GM19395 (cell line): ENCODE measurements around the gene TK1.
"Not testable (repeated sequence)": the region's sequence is repeated elsewhere in the genome, so short reads cannot be mapped to it uniquely, and the experiment has no call there.

Experiments
- ATAC-seq: cut with Tn5 transposase; IDR thresholded peaks from one replicate; pipeline ENCODE4 v1.9.1; 2021; ENCODE audit warnings: mild to moderate bottlenecking, moderate library complexity; ENCODE audit not compliant: unreplicated experiment

Gene TK1

GRCh38 chr17:78154903-78155811 is 31.7 kb downstream of the TK1 start:
- ATAC-seq, result peak; percentile 41

DNA sequence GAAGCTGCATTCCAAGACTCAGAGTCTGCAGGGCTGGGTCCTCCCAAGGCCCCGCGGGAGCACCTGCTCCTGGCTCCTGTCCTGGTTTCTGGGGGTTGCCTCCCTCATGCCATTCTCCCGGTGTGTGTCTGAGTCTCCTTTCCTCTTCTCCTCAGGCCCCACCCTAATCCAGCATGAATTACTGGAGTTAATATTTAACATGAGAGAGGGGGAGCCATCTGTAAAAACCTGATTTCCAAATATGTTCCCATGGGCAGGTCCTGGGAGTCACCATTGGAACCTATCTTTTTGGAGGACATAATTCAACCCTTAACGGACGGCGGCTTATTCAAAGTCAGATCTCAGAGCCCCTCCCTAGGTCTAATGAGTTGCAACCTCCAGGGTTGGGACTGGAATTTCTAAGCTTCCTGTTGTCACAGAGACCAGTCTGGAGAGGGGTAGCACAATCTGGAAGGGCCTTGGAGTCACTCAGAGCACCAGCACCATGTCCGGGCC is 35.3 kb downstream of the TK1 start:
- no peak for ATAC-seq

DNA sequence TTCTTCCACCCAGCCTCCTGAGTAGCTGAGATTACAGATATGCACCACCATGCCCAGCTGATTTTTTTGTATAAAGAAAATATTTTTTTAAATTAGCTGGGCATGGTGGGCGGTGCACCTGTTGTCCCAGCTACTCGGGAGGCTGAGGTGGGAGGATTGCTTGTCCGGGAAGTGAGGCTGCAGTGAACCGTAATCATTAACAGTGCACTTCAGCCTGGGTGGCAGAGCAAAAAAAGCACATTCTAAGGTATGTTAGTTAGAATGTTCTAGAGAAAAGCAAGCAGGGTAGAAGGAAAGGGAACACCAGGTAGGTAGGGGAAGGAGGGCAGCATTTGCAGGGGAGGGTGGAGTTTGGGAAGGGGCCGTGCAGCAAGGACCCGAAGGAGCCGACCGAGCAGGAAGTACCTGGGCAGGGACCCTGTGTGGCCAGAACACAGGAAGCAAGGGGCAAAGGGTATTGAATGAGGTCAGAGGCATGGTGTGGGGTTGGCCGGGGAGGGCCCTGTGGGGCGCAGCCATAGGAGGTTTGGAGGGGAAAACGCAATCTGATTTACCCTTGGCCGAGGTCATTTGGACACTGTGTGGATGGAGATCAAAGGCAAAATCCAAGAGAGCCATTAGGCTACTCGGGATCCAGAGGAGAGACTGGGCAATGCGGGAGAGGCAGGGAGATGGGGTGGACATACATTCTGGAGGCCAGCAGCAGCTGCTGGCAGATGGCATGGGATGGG is 38.4 kb downstream of the TK1 start:
- no peak for ATAC-seq

DNA sequence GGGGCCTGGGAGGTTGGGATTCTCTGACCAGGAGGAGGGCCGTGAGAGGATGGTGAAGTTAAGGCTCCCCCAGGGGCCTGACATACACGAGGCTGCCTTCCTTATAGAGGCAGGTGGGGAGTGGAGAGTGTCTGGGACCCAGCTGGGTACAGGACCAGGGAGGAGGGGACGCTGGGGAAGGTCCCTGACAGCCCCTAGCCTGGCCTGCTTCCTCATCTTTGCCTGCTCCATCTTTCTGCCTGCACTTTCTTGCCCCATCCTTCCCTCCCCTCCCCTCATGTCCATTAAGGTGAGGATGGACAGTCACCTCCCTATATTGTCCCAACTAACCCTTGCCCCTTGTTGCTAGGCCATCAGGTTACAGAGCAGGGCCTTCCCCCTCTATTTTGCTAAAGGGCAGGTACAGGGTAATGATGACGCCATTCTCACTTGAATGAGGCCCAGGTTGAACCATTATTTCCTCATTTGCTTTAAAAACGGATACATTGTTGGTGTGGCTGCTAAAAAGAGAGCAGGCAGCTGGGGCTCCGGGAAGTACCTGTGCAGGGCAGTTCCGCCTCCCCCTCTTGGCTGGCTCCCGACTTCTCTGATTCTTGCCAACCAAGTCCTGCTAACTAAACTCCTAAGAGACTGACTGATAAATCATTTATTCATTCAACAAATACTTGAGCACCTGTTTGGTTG is 39.4 kb downstream of the TK1 start:
- ATAC-seq, result no peak

GRCh38 chr17:78146881-78147280 is 40.0 kb downstream of the TK1 start:
- ATAC-seq, result no peak

- no peak for ATAC-seq
Measured at GRCh38 chr17:78146471-78146869, 40.4 kb downstream of the TK1 start.

DNA sequence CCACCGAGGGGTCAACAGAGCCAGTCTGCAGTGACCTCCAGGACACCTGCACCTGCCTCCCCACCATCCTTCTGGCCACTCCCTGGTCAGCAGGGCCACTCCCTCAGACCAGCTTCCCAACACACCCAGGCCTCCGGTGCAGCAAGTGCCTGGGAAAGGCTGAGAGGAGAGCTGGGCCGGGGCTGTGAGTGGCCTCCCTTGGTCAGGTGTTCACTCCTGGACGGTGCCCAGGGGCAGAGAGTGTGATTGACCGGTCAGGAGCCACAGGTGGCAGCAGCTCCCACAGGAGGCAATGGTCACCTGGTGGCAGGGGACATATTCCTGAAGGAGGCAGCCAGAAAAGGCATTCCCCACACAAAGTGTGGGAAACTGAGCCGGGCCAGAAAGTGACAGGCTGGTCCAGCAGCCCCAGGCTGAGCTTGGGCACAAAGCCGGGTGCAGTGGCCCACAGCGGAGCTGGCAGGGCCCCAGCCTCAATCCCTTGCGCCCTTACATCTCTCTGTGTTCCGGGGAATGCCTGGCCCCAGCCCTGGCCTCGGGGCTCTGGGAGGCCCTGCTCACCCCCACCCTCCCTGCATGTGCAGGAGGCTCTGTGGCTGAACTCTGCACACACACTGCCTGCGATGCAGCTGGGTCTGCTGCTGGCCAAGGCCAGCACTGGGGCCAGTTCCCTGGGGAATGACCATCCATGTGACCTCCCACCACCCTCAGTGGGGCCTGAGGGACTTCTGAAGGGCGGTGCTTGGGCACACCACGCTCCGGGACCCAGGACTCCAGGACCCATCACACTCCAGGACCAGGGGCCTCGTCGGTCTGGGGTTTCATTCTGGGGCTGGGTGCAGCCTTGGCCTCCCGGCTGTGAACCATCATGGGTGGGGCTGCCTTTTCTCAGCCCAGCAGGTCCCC is 41.9 kb downstream of the TK1 start:
- ATAC-seq, result no peak

DNA sequence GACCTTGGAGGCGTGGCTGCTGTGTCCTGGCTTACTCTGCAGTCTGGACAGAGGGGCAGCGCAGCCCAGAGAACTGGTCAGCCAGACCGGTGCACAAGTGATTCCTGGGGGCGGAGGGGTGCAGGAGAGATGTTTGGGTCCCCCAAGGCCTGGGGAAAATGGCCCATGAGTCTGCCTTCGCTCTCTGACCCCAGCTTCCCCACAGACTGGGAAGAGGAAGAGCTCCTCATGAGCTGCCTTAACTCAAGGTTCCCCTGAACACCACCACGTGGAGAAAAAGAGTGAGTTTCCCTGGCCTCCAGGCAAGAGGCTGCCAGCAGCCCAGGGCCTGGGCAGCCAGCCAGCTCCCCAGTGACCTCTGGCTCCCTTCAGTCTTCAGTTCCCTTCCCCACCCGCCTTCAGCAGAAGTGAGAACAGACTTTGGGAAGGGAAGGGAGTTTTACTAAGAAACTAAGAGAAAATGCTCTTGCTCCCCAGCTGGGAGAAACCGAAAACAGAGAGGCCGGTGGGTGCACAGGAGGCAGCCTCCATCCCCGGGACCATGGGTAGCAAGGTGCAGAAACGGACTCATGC is 42.6 kb downstream of the TK1 start:
- no peak for ATAC-seq

DNA sequence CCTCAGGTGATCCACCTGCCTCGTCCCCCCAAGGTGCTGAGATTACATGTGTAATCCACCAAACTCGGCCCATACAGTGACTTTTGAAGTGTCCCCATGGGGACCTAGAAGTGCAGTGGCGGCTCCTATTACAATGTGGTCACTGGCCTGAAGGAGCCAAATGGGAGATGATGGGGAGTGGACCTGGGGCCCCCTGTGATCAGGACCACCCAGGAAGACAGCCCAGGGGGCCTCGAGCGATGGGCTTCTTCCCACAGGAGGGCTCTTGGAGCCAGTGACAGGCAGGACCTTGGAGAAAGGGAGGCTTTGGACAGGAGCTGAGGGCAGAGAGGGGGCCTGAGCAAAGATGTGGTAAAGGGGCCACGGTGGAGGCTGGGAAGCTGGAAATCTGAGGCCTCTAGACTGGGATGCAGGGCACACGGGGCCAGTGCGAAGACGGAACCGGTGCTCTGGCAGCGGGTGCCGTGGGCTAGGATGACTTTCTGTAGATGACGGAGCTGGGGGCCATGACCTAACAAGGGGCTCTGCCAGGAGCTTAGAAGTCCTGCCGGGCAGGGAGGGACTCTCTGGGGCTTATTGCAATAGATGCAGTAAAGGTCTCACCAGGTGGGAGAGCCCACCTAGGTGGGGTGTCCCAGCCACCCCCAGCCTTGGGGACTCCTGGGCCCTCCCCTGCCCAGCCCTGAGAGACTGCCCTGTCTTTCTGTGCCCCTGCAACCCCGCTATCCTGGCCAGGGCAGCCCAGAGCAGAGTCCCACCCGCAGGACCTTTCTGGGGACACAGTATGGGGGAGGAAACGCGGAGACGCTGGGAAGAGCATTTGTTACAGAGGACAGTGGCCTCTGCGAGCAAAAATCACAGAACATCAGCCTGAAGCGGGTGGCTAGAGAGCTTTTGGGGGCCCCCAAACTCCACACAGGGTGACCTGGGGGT is 43.4 kb downstream of the TK1 start:
- ATAC-seq, result no peak

GRCh38 chr17:78142119-78142861 is 44.6 kb downstream of the TK1 start:
- ATAC-seq, result no peak

DNA sequence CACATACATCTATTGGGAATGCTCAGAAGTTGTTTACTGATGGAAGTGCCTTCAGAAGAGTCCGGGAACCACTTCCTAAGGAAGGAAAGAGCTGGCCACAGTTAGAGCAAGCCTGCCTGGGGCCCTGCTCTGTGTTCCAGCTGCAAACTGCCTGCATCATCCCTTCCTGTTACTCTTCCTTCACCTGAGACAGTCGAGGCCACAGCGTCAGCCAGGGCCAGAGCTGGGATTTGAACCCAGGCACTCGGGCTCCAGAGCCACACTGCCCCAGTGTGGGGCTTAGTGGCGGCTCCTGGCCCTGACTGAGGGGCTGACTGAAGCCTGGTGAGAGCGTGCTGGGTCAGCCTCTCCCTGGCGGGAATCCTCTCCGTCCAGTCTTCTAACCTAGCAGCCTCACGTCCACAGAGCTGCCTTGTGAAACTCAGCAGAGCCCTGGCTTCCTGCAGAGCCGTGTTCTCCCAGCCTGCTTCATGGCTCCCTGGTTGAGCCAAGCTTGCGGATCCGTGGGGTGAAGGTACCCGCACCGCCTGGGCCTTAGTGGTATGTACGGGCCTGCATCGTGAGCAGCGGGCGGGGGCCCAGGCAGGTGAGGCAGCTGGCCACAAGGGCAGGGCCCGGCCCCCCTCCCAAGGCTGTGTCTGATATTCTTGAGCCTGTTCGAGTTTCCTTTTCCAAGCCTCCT is 45.3 kb downstream of the TK1 start:
- no peak for ATAC-seq

- ATAC-seq, result peak; percentile 64
Measured at GRCh38 chr17:78140169-78141051, 46.4 kb downstream of the TK1 start.

DNA sequence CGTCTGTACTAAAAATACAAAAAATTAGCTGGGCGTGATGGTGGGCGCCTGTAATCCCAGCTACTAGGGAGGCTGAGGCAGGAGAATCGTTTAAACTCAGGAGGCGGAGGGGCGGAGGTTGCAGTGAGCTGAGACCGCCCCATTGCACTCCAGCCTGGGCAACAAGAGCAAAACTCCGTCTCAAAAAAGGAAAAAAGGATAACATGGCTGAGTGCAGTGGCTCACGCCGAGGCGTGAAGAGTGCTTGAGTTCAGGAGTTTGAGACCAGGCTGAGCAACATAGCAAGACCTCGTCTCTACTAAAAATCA is 47.0 kb downstream of the TK1 start:
- not testable (repeated sequence) for ATAC-seq

- no peak for ATAC-seq
Measured at GRCh38 chr17:78138204-78139060, 48.4 kb downstream of the TK1 start.

DNA sequence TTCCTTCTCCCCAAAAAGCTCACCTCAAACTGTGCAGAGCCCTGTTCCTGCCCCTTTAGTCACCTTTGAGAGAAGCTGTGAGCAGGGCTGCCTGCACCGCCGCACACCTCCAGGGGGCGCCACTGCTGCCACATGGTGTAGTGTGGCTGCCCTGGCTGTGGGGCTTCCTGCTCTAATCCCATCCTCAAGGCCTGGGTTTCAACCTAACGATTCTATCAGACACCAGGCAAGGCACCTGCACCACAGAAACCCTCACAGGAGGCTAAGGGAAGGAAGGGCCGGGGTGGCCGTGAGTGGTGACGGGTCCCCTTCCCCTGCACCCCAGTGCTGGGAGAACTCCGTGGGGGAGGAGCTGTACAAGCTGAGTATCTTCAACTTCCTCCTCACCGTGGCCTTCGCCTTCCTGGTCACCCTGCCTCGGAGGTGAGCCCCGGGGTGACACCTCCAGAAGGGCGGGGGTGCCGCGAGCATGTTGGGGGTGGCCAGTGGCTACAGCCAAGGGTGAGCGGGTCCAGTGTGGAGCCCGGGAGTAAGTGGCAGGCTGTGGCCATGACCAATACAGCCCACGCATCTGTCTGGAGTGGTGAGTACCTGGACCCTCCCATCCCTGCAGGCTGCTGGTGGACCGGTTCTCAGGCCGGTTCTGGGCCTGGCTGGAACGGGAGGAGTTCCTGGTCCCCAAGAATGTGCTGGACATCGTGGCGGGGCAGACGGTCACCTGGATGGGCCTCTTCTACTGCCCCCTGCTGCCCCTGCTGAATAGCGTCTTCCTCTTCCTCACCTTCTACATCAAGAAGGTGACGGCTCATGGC is 49.3 kb downstream of the TK1 start:
- no peak for ATAC-seq
